ENCODE measurements around the gene RBM39. TPM values are rescaled to one million over a fixed set of nuclear protein-coding genes. Genes with fewer than 3 reads are reported as not detected.
"Not testable (repeated sequence)": the region's sequence is repeated elsewhere in the genome, so short reads cannot be mapped to it uniquely, and the experiment has no call there.

Gene RBM39
- total RNA-seq, 1 experiment from 2014 or later = 341 TPM

DNA sequence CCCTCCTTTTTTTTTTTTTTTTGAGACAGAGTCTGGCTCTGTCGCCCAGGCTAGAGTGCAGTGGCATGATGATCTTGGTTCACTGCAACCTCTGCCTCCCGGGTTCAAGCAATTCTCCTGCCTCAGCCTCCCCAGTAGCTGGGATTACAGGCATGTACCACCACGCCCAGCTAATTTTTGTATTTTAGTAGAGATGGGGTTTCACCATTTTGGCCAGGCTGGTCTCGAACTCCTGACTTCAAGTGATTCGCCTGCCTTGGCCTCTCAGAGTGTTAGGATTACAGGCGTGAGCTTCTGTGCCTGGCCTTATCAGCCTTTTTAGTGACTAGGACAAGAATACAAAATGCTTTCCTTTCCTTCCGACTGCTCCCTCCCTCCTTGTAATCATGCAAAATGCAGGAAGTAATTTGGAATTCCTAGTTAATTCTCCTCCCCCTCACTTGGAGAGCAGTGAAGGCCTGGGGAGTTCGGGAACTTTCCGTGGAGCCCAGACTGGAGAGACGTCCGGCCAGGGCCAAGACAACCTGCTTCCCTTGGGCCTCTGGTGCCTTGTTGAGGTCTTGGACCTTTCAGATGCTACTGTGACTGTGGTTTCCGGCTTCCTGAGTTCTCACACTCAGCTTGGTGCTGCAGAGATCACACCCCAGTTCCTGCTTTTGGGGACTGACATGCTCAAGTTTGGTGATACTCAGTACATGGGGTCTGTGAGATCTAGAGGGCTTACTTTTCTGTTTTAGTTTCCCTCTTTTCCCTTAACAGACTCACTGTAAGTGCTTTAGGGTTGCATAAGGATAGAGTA, 25.8 kb upstream of the RBM39 start:
- intact Hi-C loops (cut with micrococcal nuclease) = loop anchor here (2.0 kb wide), 1 partner anchor 25 kb away; the partner anchor contains the start of gene RBM39
- H2AFZ ChIP-seq (ENCODE audit: low read length) = no peak overlapping the region; the same call in 1 of the 2 replicates
- H3K9ac ChIP-seq (ENCODE audit: low read length) = no peak overlapping the region
- ATAC-seq (no peak), DNase-seq (no peak)
- no peaks in the 10 kb centered on the region for H4K20me1 ChIP-seq (ENCODE audit: low read length)
- H3K36me3 ChIP-seq (ENCODE audit: low read depth, low read length) = no peaks in the 10 kb centered on the region
- POLR2A ChIA-PET (ENCODE audit: unreplicated experiment) = interaction anchor here (1.6 kb wide), 1 partner anchor 26 kb away, joined by 18 read pairs; the partner anchor contains the start of gene RBM39
- H3K4me1 ChIP-seq (ENCODE audit: insufficient read depth, low read length) = peaks cover 13% of the 10 kb centered on the region
- no peak overlapping the region for H3K4me2 ChIP-seq (ENCODE audit: low read length)
- TF ChIP-seq EZH2phosphoT487 (IDR thresholded peaks at IDR 0.05; ENCODE audit: borderline replicate concordance, low read length) (no peak), EZH2 (IDR thresholded peaks at IDR 0.05; ENCODE audit: low read length, unreplicated experiment) (no peak)
- TF ChIP-seq, protein P1, sequence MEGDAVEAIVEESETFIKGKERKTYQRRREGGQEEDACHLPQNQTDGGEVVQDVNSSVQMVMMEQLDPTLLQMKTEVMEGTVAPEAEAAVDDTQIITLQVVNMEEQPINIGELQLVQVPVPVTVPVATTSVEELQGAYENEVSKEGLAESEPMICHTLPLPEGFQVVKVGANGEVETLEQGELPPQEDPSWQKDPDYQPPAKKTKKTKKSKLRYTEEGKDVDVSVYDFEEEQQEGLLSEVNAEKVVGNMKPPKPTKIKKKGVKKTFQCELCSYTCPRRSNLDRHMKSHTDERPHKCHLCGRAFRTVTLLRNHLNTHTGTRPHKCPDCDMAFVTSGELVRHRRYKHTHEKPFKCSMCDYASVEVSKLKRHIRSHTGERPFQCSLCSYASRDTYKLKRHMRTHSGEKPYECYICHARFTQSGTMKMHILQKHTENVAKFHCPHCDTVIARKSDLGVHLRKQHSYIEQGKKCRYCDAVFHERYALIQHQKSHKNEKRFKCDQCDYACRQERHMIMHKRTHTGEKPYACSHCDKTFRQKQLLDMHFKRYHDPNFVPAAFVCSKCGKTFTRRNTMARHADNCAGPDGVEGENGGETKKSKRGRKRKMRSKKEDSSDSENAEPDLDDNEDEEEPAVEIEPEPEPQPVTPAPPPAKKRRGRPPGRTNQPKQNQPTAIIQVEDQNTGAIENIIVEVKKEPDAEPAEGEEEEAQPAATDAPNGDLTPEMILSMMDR (conservative IDR thresholded peaks at IDR 0.05; ENCODE audit: low read depth, low read length) = no peak
- no peak overlapping the region for H3K4me3 ChIP-seq (ENCODE audit: low read length)
- no peak overlapping the region for H3K27ac ChIP-seq (ENCODE audit: low read length)
- no peaks in the 10 kb centered on the region for H3K27me3 ChIP-seq (ENCODE audit: low read length)
- H3K9me2 ChIP-seq (replicated peaks; ENCODE audit: low read length) = no peaks in the 10 kb centered on the region
- no peaks in the 10 kb centered on the region for H3K9me3 ChIP-seq (ENCODE audit: low read length)
- H3K79me2 ChIP-seq (ENCODE audit: low read length) = peaks cover 8% of the 10 kb centered on the region
- no peaks in the 10 kb centered on the region for H3F3A ChIP-seq (ENCODE audit: low read length, unreplicated experiment)
- CTCF ChIA-PET = no interaction called here
- BruUV-seq (replicated peaks) = no TSS peak

- H3K4me2 ChIP-seq (ENCODE audit: low read length) = no peak overlapping the region
- CTCF ChIA-PET = no interaction called here
- no peak overlapping the region for H3K4me3 ChIP-seq (ENCODE audit: low read length)
- no TSS peak for BruUV-seq (replicated peaks)
- H3K9me3 ChIP-seq (ENCODE audit: low read length) = no peaks in the 10 kb centered on the region
- ATAC-seq (no peak), DNase-seq (no peak)
- intact Hi-C loops (cut with micrococcal nuclease) = no loop called here
- H3K9ac ChIP-seq (ENCODE audit: low read length) = no peak overlapping the region
- no peaks in the 10 kb centered on the region for H3K79me2 ChIP-seq (ENCODE audit: low read length)
- no peaks in the 10 kb centered on the region for H3K9me2 ChIP-seq (replicated peaks; ENCODE audit: low read length)
- H3F3A ChIP-seq (ENCODE audit: low read length, unreplicated experiment) = no peaks in the 10 kb centered on the region
- no peaks in the 10 kb centered on the region for H3K36me3 ChIP-seq (ENCODE audit: low read depth, low read length)
- H4K20me1 ChIP-seq (ENCODE audit: low read length) = no peaks in the 10 kb centered on the region
- H3K27ac ChIP-seq (ENCODE audit: low read length) = no peak overlapping the region
- no peak overlapping the region for H2AFZ ChIP-seq (ENCODE audit: low read length)
- no peaks in the 10 kb centered on the region for H3K27me3 ChIP-seq (ENCODE audit: low read length)
- peaks cover 8% of the 10 kb centered on the region for H3K4me1 ChIP-seq (ENCODE audit: insufficient read depth, low read length)
- POLR2A ChIA-PET (ENCODE audit: unreplicated experiment) = no interaction called here
- TF ChIP-seq EZH2phosphoT487 (IDR thresholded peaks at IDR 0.05; ENCODE audit: borderline replicate concordance, low read length) = no peak
- TF ChIP-seq, protein P1 (conservative IDR thresholded peaks at IDR 0.05; ENCODE audit: low read depth, low read length) = no peak
- TF ChIP-seq EZH2 (IDR thresholded peaks at IDR 0.05; ENCODE audit: low read length, unreplicated experiment) = no peak
These were observed 24.8 kb upstream of the RBM39 start for GRCh38 chr20:35766843-35767242.

GRCh38 chr20:35764936-35765335, 22.9 kb upstream of the RBM39 start:
- intact Hi-C loops (cut with micrococcal nuclease); BruUV-seq (replicated peaks); H3K9me3 ChIP-seq (ENCODE audit: low read length); H3K27me3 ChIP-seq (ENCODE audit: low read length); POLR2A ChIA-PET (ENCODE audit: unreplicated experiment); H3K4me2 ChIP-seq (ENCODE audit: low read length); H2AFZ ChIP-seq (ENCODE audit: low read length); CTCF ChIA-PET; H3K36me3 ChIP-seq (ENCODE audit: low read depth, low read length); H3K9me2 ChIP-seq (replicated peaks; ENCODE audit: low read length); H3K4me1 ChIP-seq (ENCODE audit: insufficient read depth, low read length); H3K27ac ChIP-seq (ENCODE audit: low read length); H3K4me3 ChIP-seq (ENCODE audit: low read length); H3K79me2 ChIP-seq (ENCODE audit: low read length); H3K9ac ChIP-seq (ENCODE audit: low read length); H4K20me1 ChIP-seq (ENCODE audit: low read length); H3F3A ChIP-seq (ENCODE audit: low read length, unreplicated experiment); ATAC-seq; DNase-seq: not testable (repeated sequence)
